ELF-1 (cell line): ENCODE results near the gene HMCN1.

Experiments
- DNase-seq: peaks from one replicate; pipeline ENCODE4 v3.0.0-alpha.2; 2016; ENCODE audit warnings: low read depth, low spot score

Gene HMCN1

DNA sequence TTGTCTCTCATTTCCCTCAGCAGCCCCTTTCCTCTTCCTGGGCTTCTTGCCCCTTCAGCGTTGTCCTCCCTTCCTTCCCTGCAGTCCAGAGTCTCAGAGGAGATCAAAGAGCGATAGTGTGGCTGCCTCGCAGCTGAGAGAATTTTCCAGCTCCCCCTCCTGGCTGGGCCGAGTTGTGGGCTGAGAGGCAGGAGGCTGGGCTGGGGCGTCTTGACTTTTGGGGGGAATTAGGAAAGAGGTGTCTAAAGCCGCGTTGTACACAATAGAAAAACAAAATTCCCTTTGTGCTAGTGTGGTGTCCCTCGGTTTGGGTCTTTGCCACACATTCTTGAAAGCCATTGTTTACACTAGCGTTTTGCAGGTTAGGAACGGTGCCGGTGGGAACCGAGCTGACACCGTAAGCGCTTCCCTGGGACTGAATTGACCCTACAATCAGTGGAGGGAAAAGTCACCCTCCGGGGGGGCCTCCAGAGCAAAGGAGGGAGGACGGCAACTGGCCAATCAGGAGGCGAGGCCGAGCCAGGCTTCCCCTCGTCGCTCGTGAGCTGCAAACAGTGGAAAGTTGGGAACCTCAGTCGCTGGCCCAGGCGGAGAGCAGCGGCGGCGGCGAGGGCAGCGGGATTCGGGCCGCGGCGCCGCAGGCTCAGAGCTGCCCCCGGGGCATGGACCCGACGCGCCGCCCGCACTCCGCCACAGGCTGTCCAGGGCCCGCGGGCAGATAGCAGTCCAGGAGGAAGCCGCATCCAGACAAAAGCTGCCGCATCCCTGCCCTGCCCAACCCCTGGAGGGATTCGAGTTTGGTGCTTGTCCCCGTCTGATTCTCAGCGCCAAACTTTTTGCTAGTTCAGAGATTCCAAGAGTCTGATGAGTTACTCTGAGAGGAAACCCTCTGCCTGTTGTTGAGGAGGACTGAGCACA, at the start of gene HMCN1:
TSS of gene HMCN1 (plus strand) at position 574 of the 918 bp plus-strand sequence. CDS start 389 bp downstream, outside the sequence.
- DNase-seq = peak; percentile 94

DNA sequence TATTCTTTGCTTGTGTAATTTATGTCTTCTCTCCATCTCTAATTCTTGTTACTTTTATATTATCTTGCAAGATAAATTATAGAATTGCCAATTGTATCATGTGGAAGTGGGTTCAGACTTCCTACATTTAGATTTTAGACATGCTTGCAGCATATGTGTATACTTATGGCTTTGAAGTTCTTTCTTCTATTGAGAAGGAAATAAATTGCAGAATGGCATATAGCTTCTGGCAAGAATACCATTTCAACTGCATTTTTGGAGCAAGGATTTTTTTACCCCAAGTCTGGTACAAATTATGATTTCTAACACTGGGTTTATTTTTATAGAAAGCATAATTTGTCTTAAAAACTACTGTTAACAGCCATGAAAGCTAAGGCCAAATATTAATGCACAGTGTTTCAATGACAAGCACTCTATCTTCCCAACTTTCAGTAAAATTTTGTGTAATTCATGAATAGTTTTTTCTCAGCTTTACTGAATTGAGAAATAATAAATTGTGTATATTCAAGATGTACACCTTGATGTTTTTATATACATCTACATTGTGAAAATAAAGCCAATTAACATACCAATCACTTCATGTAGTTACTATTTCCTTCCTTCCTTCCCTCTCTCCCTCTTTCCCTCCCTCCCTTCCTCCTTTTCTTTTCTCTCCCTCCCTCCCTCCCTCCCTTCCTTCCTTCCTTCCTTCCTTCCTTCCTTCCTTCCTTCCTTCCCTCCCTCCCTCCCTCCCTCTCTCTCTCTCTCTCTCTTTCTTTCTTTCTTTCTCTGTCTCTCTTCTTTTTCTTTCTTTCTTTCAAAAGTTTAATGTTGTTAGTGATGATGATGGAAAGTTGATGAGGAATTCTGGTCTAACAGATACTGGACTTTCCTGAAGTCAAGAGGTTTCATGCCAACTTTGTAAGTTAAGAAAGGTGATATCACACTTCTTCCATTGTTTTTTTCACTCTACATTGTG, 47.1 kb upstream of the HMCN1 start:
- no peak for DNase-seq

DNA sequence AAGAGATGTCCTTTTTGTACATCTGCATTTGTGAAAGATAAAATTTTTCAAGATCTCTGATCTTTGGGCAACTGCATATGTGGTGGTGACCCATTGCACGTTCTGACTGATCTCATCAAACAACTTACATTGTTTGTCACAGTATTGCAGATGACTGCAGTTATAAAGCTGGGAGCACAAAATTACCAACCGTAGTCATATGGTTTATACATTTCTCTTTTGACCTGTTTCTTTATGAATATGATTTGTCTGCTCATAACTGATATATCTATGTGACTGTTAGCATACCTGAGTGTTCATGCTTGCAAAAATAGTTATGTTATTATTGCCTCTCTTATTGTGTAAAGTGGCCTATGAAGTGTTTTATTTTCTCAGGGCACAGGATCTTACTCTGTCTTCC, 43.7 kb upstream of the HMCN1 start:
- DNase-seq = no peak

DNA sequence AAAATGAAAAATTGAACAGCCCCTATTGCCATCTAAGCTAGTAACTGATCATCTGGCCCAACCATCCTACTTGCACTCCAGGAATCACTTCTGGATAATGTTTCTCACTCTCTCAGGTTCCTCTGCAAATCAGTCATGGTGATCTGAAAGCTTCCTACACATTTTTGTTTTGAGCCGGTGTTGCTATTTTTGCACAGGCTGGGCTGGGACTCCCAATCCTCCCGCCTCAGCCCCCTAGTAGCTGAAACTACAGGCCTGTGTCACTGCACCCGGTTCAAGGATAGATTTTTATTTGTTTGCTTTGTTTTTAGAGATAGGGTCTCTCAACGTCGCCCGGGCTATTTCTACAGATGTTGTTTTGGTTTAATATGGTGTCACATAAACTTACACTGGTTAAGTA, 40.5 kb upstream of the HMCN1 start:
- no peak for DNase-seq

DNA sequence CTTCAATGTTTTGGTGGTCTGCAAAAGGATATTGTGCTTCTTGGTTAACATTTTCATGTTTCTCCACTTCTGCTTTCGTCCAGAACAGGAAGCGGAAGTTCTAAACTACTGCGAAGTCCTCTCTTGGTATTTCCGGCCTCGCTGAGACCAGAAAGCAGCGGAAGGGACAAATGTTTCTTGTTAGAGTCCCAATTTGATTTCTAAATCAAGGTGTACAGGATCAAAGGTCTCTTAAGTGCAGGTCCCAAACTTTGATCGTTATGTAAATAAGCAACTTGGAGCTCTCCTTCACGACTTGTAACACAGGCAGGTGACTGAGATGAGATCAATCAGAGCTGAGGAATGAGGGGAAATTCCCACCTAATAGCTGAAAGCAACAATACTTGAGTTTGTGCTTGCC, 40.1 kb upstream of the HMCN1 start:
- no peak for DNase-seq

DNA sequence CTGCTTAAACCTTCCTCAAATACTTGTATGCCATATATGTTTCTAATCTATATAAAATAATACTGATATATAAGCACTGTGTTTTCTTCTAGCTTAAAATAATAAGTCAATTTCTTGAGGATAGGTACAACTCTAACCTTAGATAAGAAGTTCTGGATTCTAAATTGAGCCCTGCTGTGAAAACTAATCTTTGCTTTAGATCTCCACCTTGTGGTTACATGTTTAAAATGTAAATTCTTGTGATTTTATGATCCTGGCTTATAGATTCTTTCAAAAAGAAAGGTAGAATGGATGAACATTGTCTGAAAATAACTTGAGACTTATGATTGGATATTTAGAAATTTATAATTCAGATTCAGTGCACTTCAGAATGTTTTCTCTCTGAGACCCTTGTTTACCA, 38.9 kb upstream of the HMCN1 start:
- no peak for DNase-seq

DNA sequence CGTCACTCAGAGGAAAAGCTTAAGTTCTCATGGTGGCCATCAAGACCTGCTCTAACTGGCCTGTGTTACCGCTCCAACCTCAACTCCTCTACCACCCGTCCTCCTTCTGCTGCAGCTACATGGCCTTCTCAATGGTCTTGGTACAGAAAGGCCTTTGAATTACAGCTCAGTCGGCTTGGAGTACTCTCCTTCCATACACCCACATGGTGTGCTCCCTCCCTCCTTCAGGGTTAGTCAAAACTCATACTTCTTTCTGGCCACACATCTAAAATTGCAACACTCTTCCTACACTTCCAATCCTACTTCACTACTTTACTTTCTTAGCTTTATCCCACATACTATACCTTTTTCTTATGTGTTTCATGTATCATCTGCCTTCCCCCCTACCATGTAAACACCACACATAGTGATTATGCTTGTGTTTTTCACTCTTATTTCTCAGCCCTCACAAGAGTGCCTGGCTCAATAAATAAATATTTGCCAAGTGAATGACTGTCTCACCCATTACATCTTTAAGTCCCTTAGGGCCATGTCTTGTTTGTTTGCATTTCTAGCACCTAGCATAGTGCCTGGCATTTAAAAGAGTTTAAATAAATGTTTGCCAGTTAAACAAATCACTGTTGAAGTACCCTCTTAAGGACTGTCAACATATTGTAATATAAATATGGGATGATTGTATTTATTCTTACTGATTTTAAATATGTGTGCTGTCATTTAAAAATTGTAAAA, 37.6 kb upstream of the HMCN1 start:
- DNase-seq = no peak

DNA sequence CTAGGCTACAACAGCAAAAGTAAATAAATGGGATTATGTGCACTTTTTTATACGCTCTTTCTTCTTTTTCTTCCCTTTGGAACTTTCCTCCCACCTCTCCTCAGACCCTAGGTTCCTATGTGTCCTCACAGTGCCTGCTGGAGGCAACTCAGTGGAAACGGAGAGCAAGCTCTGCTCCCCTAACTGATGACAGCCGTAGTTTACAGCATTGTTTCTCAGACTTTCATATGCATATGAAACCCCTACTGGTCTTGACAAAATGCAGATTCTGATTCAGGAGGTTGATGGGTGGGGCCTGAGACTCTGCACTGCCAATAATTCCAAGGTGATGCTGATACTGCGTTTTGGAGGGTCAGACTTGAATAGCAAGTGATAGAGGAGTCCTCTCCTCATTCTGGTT, 34.3 kb upstream of the HMCN1 start:
- DNase-seq = peak; percentile 9

DNA sequence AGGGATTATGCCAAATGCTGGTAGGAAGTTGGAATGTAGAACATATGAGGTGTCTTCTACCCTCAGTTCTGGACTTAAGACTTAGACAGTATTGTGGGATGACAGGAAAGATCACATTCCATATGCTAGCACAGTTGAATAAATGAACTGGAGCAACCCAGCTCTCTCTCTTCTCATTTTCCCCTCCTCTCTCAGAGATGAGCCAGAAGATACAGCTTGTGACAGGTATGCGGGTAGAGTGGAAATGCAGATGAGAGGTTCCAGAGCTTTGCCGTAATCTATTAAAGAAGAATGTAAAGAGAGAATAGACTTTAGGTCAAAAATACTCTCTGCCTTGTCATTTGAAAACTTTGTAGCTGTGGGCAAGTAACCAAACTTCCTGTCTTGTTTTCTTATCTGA, 32.5 kb upstream of the HMCN1 start:
- DNase-seq = no peak

DNA sequence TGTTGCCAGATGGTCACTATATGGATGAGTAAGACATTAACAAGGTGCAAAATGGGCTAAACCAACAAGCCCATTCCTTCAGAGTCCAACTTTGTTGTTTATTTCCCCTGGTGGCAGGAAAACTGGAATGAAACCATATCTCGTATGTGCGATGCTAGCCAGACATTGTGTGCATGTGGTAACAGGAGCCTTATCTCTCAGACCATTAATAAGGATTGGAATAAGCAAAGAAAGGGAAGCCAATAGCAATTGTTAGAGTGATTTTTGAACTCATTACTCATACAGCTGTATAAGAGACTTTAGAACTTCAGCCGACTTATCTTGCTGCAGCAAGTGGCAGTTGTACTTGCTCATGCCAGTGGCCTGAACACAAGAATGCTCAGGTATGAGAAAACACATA, 30.0 kb upstream of the HMCN1 start:
- no peak for DNase-seq

DNA sequence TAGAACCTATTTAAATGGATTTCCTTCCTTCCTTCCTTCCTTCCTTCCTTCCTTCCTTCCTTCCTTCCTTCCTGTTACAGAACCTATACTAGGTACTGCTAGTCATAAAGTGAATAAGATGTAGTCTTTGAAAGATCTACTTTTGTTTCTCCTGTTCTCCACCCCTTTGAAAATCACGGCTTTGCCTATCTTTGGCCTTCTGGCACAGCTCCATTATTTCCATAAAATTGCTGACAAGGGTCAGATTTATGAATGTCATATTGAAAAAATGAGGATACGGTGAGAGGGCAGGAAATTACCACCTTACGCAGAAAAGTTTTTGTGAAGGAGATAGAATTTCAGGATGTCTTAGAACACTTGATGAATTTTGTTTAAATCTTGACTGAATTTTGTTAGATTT, 18.1 kb upstream of the HMCN1 start:
- DNase-seq = no peak

DNA sequence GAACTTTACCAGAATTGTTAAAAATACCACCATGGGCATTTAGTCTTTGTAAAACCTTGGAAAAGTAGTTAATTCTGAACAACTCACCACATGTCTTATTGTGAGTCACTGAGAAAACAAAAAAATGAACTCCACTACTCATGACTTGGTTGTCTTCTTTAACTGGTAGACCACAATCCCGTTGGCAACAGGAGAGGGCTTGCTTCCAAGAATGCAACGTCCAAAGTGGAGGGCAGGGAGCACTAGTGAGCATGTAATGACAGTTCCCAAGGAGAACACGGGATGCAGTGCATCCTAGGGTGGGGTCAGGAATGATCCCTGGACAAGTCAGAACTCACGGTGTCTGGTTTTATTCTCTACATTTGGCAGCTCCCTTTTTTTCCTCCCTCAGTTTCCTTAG, 15.2 kb upstream of the HMCN1 start:
- peak; percentile 35 for DNase-seq

DNA sequence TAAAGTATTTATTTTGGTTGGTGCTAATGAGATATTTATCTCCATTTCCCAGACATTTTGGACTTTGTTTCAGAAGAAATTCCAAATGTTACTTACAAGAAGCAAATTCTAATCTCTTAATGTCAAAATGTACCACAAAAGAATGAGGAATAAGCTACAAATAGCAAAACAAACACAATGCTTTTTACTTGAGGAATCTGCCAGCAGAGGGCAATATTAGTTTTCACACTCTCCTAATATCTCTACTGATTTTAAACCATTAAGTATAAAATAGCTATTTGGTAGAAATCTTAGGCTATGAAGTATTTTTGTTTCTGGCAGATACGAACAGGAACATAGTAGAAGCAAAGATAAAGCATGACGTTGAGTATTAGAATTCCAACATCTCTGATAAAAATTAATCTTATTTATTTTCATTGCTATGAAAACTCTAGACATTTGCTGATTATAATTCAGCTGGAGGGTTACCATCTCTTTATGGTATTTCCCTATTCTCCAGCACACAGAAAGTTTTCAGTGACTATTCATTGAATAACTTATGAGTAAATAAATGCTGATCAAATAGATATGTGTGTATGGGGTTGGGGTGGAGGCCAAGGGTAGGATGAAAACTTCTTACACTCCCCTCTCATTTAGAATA, 13.4 kb upstream of the HMCN1 start:
- DNase-seq = no peak

DNA sequence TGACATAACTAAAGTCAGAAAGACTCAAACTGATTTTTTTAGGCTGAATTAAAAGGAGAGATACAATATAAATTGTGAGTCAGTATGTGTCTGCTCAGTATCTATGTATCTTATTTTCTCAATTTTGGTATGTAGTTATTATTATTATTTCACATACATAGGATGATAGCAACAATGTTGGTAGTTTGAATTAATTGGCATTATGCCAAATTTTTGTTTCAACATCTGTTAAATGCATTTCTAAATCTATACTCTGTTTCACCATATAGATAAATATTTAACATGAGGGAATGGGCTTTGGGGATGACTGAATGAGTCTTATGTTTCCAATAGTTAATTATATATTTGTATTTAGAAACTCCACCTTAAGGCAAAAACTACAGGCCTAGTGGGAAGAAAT, 12.6 kb upstream of the HMCN1 start:
- no peak for DNase-seq

DNA sequence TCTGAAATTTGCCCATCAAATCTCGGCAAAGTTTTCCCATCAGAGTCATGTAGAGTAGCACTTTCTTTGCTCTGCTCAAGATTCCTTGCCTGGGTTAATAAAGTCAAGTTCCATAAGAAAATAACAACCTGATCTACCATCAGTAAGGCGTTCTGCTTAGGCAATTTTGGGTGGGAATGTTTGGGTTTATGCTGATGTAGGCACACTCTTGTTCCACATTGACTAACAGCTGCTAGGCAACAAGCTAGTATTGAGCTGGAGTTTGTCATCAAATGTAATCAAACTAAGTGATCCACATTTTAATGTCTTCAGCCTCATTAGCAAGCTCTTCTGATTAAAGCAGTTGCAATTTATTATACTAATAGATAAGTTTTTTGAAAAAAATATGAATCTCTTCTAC, 12.1 kb upstream of the HMCN1 start:
- DNase-seq = no peak

DNA sequence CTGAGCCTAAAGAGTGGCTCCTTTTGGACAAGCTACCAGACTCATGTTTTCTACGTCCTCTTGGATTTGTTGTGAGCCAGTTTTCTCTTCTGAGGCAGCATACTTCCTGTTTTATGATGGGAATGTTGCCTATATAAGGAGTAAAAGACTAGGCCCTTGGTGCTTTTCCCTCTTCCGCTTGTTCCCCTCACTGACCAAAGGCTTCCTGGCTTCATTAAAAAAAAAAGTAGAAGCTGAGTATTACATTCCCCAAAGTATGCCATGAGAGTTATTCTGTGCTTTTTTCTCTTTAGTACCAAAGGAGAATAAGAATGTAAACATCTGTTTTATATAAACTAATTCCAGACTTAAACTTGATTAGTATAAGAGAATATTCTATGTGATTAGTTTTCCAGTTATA, 6.5 kb upstream of the HMCN1 start:
- DNase-seq = no peak

DNA sequence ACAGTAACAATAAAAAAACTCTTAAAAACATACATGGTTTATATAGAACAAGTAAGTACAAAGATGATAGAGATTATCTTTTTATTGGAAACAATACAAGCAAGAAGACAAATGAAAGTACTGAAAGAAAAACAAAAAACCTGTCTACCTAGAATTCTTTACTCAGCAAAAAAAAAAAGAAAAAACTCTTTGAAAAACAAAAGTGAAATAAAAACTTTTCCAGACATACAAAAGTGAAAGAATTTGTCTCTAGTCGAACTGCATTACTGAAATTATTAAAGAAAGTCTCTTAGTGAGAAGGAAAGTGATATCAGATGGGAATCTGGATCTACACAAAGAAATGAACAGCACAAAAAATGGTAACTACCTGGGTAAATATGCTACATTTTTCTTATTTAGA, 2.7 kb upstream of the HMCN1 start:
- DNase-seq = no peak

DNA sequence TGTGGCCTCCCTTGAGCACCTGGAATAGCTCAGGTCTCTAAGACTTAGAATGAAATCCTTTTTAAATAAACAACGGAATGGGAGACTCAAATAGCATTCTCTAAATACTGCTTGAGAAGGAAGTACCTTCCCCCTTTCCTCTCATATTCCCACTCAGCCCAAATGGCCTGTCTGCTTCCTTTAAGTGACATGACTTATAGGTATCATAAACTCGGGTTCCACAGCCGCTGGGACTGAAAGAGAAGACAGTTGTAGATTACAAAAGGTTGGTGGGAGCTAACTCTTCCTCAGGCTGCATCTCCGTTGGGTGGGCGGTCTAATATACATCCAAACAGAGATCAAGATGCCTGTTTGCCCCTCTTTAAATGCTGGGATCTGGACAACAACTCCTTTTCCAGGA, 1.2 kb upstream of the HMCN1 start:
- no peak for DNase-seq

DNA sequence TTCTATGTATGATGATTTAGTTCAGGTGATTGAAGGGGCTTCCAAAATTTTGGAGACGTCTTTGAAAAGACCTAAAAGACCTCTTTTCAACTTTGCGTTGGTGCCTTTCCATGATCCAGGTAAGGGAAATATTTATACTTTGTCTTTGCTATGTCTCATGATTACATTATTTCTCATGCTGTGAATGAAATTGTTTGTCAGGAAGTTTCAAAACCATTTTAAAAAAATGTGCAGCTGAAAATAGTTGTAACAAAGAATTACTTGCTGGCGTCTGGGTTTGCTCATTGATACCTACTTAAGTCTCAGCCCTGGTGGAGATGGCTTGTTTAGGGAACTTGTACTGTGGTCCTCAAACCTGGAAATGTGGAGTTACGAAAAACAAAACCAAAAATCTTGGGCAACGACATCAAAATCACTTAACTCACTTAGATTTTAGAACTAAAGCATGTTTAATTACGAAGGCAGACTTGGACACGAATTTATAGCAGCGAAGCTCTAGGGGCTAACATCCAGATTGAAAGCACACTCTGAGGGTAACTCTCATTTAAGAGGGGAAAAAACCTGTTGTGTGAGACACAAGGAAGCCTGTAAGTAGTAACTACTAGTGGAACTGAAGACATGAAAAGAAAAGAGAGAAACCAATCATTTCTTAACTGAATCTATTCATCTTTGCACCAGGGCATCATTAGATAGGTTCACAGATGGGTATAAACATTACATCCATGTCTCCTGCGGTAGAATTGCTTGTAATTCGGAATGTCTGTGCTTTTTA, 924 bp downstream of the HMCN1 start:
- peak; percentile 10 for DNase-seq

DNA sequence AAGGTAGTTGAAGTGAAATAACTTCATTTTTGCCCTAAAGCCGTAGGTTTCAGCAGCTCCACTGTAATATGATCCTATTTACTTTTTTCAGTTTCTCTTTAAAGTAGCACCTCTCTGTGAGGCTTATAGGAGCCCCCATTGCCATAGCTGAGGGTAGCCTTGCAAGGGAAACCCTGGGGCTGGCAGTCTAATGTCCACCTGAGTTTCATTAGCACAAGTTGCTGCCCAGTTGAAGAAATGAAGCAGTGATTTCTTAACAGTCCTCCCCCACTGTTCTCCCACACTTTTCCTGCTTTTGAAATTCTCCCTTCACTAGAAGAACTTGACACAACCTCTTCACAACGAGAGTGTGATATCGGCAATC, 1.5 kb downstream of the HMCN1 start:
- DNase-seq = no peak

DNA sequence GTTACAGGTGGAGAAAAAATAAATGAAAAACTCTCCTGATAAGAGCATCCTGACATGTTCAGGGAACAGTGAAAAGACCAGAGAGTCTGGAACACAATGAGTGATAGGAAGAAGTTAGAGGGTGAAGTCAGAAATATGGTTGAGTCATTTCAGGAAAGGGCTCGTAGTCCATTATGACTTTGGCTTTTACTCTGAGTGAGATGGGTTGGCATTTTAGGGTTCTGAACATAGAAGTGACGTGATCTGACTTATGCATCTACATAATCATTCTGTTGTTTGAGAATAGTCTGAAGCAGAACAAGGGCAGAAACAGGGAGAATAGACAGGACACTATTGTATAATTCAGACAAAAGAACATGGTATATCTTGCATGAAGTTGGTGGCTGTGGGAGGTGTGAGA, 5.8 kb downstream of the HMCN1 start:
- DNase-seq = no peak
